ENCODE data around the gene RTN1. TPM values are rescaled to one million over a fixed set of nuclear protein-coding genes. Genes with fewer than 3 reads are reported as not detected.

The RTN1 gene
- total RNA-seq, 1 donor from 2014 or later: 877 TPM

DNA sequence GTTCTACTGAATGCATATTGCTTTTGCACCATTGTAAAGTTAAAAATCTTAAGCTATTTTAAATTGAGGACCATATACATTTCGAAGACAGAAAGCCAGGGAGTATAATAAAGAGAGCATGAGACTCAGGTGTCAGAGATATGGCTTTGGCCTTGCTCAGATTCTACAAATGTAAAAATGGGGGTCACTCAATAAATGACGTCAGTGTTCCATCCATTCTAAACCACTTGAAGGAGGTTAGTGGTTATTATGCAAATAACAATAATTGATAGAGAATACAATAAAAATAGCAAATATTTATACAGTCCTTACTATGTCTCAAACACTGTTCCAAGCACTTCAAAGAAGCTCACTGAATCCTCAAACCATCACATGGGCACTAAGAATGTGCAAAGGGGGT lies 20.1 kb downstream of the RTN1 start:
- FAIRE-seq (no peak), DNase-seq (ENCODE audit: low spot score in 2 of 2) (no peak)

DNA sequence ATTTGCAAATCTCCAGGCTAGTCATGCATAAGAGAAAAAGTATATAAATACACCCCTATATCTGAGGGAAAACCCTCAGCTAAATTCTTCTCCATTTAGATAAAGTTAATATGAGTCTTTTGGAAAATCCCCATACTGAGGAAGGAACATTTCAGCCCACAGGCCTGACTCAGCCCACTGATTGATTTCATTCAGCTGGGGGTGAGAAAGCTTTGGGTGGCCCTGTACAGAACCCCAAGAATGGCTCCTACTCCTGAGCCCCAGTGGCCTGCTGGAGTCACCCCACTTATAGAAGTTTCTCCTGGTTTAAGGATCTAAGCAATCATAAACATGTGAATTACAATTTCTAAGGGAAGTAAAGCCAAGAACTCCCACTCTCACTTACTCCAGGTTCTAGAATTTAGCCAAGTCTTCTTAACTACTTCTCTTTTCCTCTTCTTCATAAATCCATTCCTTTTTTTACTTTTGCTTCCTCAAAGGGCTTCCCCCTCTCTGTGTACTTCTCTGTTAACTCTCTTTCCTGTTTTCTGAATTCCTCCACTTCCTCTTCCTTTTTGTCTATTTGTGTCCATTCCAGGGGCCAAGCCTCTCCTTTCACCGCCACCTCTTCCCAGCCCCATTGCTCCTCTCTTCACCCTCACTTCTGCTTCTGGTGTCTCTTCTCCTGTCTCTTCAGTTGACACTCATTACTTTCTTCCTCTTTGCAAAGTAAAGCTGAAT lies 21.0 kb downstream of the RTN1 start:
- DNase-seq (ENCODE audit: low spot score in 2 of 2): no peak
- FAIRE-seq: no peak

DNA sequence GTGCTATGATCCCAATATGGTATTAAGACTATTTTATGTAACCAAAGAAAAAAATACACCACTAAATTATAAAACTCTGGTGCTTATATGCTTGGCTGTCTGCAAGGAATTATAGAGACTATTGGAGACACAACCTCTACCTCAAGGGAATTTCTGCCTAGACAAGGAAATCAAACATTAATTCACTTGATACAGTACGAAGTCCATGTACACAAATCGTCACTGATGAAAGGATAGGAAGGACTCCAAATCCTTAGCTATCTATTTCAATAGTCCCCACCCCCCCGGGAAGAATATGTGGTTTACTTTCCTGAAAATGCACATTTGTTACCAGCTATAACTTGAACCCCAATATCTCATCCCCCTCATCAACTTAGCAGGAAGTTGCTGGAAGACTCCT lies 21.9 kb downstream of the RTN1 start:
- FAIRE-seq (no peak), DNase-seq (ENCODE audit: low spot score in 2 of 2) (no peak)

DNA sequence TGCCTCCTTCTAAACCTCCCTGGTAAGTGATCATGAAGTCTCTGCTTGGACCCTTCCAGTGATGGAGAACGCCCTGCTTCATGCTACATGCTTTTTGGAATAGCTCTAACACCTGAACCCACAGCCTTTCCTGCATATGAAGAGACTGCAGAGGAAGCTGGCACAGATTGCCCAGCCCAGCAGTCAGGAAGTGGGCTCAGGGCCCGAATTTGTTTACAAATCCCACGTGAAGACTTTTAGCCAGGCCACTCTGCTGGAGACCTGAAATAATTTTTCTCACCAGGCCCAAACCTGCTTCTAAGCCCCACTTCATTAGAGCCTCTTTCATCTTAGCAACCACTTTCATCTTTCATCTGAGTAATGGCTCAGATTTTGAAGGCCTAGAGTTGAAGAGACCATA lies 22.9 kb downstream of the RTN1 start:
- FAIRE-seq: no peak
- no peak for DNase-seq (ENCODE audit: low spot score in 2 of 2)

DNA sequence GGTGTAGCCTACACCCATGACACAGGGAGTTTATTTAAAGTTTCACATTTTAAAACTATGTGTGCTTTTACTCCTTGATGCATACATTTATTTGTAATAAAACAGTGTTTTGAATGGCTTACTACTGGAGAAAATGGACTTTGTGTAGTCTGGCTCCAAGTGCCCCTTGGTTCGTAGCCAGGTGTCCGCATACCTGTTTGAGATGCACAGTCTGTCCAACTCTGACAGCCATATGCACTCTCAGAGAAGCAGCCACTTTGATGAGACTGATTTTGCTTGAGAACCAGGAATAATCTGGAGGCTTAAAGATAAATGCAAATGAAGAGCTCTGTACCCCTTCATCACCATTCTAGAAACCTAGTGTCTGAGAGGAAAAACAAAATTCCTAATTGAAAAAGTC lies 24.0 kb downstream of the RTN1 start:
- no peak for DNase-seq (ENCODE audit: low spot score in 2 of 2)
- FAIRE-seq: no peak

DNA sequence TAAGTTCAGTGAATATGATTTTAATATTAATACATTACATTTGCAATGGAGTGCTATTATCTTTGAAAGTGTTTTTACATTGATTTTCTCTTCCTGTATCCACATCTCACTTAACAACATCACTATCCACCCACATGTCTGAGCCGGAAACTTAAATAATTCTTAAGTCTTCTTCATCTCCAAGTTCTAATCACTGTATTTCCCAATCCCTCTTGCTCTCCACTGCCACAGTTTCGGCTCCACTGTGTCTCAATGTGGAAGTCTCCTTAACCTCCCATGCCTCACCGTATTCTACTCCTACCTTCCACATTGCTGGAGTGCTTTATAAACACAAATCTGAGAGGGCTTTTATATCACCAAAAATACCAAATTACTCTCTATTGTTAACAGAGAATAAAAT lies 25.3 kb downstream of the RTN1 start:
- no peak for FAIRE-seq
- DNase-seq (ENCODE audit: low spot score in 2 of 2): no peak

DNA sequence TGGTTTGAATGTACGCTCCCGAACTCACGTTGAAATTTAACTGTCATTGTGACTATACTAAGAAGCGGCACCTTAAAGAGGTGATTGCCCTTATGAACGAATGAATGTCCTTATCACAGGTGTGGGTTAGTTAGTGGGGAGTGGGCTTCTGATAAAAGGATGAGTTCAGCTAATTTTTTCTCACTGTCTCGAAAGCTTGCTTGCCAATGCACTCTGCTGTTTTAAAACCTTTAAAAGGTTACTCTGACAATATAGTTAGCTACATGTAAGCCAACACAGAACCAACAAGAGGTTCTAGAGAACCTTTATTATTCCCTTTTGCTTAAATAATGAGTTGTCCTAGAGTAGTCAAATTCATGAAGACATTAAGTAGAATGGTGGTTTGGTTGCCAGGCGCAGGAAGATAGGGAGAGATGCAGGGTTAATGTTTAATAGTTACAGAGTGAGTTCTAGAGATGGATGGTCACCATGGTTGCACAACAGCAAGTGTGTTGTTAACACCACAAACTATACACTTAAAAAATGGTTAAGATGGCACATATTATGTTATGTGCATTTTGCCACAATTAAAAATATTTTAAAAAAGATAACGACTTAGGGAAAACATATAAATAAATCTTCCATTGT lies 26.3 kb downstream of the RTN1 start:
- no peak for DNase-seq (ENCODE audit: low spot score in 2 of 2)
- FAIRE-seq: no peak

DNA sequence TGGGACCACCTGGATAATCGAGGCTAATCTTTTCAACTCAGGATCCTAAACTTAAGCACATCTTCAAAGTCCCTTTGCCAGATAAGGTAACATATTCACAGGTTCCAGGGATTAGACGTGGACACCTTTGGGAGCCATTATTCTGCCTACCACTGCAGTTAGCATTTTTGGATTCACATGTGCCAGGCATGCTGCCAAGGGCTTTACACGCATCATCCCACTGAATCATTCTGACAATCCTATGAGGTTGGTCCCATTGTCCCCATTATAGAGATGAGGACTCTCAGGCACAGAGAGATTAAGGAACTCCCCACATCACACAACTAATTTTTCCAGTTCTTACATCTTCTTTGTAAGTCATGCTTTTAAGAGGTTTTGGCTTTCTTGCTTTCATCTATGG lies 34.5 kb downstream of the RTN1 start:
- no peak for DNase-seq (ENCODE audit: low spot score in 2 of 2)
- no peak for FAIRE-seq

DNA sequence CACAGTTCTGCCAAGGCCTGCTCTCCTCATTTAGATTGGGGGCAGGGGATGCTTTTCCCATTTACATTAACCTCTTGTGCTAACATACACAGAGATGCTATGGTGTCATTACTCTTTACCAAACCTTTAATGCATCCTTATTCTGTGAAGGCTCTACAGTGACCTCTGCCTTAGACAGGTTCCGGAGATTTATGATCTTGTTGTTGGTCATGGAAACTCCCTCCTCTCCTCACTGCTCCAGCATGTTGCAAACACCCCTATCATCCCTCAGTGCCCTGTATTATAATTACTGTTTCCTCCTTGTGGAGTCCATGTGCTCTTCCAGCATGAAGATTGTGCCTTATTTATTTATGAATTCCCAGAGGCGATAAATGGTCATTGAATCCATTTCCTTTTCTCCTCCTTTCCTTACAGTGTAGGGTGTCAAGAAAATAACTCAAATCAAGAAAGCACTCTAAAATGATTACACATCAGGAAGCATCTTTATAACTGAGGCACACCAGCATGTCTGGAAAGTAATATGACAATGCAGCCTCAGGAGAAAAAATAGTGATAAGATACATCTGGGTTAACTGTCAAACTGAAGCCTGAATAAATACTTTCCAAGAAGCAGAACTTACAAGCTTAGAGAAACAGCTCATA lies 37.8 kb downstream of the RTN1 start:
- FAIRE-seq (no peak), DNase-seq (ENCODE audit: low spot score in 2 of 2) (no peak)

DNA sequence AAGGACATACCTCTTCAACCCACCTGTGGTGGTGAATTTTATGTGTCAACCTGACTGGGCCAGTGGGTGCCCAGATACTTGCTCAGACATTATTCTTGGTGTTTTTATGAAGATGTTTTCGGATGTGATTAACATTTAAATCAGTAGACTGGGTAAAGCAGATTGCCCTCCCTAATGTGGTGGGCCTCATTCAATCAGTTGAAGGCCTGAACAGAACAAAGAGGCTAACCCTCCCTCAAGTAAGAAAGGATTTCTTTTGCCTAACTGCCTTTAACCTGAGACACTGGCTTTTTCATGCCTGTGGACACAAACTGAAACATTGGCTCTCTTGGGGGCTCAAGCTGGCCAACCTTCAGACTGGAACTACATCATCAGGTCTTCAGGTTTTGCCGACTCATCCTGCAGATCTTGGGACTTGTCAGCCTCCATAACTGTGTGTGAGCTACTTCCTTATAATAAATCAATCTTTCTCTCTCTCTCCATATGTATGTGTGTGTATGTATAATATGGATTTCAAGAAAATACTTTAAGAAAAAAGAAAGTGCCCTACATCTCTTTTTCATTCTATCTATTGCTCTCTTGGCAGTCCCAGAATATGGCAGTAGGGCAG lies 39.4 kb downstream of the RTN1 start:
- DNase-seq (ENCODE audit: low spot score in 2 of 2) (no peak), FAIRE-seq (no peak)

DNA sequence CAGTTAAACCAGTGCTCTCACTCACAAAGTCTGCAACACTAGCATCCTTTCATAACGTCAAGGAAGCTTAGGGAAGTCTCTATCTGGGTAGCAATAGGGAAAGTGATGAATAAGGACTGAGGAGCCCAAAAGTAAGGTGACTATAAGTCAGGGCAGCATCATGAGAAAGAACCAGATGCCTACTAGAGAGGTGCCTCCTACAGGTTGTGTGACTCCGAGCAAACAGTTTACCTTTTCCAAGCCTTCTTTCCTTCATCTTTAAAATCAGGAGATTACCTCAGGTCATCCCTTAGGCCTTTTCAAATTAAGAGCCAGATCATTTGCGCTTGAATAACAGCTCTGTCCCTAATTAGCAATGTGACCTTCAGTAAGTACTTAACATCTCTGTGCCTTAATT lies 40.2 kb downstream of the RTN1 start:
- FAIRE-seq (no peak), DNase-seq (ENCODE audit: low spot score in 2 of 2) (no peak)

DNA sequence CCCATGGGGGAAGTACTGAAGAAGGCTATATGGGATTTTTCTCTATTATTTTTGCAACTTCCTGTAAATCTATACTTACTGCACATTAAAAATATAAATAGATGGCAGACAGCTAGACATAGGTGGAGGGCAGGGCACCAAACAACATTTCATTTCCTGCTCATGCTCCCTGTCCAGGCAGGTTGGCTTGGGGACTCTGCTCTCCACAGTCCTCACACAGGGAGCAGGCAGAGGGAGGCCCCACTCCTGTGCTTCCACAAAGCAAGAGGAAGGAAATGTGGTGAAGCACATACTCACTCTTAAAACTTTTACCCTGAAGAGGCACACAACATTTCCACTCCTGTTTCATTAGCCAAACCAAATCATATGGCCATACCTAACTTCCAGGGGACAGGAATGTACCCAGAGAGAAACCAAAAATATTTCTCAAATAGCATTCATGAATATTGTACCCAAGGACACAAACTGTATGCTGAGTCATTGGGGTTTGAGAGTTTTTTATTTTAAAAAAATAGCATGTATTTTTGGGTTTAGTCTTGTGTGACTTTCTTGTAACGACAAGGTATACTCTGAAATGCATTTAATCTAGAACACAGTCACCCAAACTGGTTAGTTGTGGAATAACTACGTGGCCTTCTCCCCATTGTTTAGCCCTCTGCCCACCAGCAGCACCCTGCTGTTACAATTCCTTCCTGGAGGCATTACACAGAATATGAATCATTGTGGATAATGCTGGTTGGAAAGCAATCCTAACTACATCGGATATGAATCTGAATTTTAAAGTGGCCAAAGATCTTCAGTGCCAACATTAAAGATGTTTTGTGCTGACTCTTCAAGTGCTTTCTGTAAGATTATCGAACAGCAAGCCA lies 40.9 kb downstream of the RTN1 start:
- DNase-seq (ENCODE audit: low spot score in 2 of 2): no peak
- FAIRE-seq: no peak

DNA sequence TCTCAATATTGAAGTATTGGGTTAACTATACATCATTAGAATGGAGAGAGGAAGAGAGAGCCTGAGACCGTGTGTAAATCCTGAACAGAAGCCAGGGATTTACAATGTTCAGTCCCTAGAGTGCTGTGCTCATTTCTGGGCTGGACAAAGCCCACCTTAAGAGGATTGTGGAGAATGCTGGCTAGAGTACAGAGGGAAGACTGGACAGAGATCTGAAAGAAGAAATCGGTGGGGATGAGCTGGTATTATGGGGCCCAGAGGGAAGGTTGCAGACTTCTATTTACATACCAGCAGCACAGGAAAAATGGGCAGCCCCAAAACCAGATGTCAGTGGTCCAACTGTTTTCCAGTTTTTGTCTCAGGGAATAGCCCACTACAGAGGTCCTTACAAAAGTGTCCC lies 42.3 kb downstream of the RTN1 start:
- FAIRE-seq (no peak), DNase-seq (ENCODE audit: low spot score in 2 of 2) (no peak)

DNA sequence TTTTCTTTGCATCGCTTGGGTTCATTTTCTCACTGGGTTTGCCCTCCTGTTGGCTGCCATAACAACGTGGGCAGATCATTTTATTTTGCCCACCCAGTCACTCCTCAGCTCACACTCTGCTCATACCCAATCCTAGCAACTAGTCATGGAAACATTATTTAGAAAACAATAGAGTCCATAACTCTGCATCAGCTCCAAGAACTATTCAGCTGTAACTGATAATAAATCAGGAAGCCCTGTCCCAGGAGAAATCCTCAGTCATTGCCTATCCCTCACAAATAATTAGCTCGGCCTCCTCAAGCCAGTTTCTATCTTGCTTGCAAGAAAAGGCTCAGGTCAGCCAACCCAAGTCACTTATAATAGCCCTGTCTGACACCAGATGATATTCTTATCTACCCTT lies 43.2 kb downstream of the RTN1 start:
- FAIRE-seq (no peak), DNase-seq (ENCODE audit: low spot score in 2 of 2) (no peak)

DNA sequence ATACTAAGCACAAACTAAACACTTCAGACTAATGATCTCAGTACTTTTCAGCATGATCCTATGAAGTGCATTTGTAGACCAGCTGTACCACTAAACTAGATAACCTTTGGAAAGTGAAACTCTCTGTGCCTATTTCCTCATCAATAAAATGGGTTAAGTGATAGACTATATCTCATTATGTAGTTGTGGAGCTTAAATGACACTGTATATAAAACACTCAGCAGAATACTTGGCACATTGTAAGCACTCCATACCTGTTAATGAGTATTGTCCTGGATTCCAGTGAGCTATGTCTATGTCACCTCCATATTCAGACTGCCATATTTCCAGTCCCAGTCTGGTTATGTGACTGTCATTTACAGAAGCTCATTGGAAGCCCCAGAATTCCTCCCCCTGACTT lies 44.4 kb downstream of the RTN1 start:
- no peak for FAIRE-seq
- DNase-seq (ENCODE audit: low spot score in 2 of 2): no peak

DNA sequence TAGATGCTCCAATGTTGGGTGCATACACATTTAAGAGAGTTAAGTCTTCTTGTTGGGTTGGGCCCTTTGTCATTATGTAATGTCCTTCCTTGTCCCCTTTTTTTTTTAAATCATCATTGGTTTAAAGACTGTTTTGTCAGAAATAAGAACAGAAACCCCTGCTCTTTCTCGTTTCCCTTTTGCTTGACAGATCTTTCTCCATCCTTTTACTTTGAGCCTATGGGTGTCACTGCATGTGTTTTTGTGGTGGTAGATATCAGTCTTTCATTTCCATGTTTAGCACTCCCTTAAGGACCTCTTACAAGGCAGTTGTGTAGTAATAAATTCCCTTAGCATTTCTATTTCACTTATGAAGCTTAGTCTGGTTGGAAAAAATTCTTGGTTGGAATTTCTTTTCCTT lies 47.4 kb downstream of the RTN1 start:
- DNase-seq (ENCODE audit: low spot score in 2 of 2) (no peak), FAIRE-seq (no peak)

DNA sequence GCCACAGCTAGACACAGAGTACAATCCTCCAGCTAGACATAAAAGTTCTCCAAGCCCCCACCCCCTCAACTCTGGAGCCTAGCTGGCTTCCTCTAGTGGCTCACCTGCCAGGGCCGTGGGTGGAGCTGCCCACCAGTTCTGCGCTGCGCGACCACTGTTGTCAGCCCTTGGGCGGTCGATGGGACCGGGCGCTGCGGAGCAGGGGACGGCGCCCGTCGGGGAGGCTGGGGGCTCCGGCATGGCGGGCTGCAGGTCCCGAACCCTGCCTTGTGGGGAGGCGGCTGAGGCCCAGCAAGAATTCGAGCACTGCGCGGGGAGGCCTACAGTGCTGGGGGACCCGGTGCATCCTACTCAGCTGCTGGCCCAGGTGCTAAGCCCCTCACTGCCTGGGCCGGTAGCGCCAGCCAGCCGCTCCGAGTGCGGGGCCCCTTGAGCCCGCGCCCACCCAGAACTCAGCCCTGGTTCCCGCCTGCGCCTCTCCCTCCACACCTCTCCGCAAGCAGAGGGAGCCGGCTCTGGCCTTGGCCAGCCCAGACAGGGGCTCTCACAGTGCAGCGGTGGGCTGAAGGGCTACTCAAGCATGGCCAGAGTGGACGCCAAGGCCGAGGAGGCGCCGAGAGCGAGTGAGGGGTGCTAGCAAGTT lies 51.0 kb downstream of the RTN1 start:
- no peak for FAIRE-seq

DNA sequence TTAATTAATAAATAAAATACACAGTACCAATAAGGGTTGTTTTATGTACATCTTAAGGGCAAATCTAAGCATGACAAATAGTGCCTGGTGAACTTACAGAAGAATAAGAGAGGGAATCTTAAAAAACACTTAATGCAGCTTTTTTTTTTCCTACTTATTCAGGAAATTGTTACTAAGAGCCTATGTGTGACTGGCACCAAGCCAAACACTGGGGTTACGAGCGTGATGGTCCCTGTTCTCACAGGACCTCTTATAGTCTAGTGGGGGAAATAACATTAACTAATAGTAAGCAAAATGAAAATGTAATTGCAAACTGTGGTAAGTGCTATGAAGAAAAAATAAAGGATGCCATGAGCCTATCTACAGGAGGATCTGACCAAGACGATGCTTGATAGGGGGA lies 53.6 kb downstream of the RTN1 start:
- FAIRE-seq: no peak
- no peak for DNase-seq (ENCODE audit: low spot score in 2 of 2)

More for the DNA sequence above, 51.0 kb downstream of the RTN1 start:
- no peak for DNase-seq (ENCODE audit: low spot score in 2 of 2)

DNA sequence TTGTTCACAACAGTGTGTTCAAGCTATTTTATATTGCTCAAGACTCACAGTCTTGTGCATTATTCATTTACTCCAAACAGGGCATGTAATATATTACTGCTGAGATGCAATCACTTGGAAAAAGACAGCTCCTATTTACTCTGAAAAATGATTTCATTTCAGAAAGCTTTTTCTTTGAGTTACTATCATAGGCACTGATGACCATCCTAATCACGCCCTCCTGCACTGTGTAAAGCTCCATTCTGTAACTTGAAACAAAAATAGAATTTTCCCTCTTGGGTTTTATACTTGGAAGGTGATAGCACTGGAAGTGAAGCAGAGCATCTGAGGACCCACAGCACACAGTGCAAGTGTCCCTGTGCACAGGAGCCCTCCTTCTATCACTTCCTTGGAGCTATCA lies 55.6 kb downstream of the RTN1 start:
- DNase-seq (ENCODE audit: low spot score in 2 of 2) (peak in 1 of 2 donors; percentile 8), FAIRE-seq (no peak)

DNA sequence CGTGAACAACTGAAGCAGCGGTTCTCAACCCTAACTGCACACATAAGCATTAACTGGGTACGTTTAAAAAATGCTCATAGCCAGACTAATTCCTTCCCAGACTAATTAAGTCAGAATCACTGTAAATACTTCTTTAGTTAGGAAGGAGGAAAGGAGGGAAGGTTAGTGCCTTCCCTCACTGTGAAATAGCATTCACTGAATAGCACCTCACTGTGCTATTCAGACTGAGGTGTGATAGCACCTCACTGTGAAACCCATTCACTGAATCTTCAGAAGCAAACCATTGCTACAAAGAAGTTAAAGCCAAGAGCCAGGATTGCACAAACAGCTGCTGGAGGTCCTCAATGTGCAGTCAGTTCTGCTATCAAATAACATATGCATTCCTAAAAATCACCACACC lies 58.8 kb downstream of the RTN1 start:
- FAIRE-seq (no peak), DNase-seq (ENCODE audit: low spot score in 2 of 2) (no peak)

Data from frontal cortex (tissue), 4 donors.